ENCODE data around the gene CAVIN1.
"Not testable (repeated sequence)": the region's sequence is repeated elsewhere in the genome, so short reads cannot be mapped to it uniquely, and the experiment has no call there.

The CAVIN1 gene

GRCh38 chr17:42422958-42423712 lies at the start of gene CAVIN1:
Gene CAVIN1, minus strand, starts transcription at chr17:42423256. Its CDS starts 159 bp downstream, at chr17:42423097.
- no peak for DNase-seq

GRCh38 chr17:42467889-42468288 lies 44.8 kb upstream of the CAVIN1 start:
- DNase-seq = no peak

GRCh38 chr17:42463976-42464400 lies 40.9 kb upstream of the CAVIN1 start:
- DNase-seq = no peak

GRCh38 chr17:42460371-42460770 lies 37.3 kb upstream of the CAVIN1 start:
- DNase-seq = no peak

- peak in 1 of 2 donors; percentile 92 for DNase-seq
Observed at GRCh38 chr17:42459801-42460281, 36.8 kb upstream of the CAVIN1 start.

GRCh38 chr17:42459256-42459800 lies 36.3 kb upstream of the CAVIN1 start:
- DNase-seq = no peak

- peak; percentile 28 to 69 for DNase-seq
Observed at GRCh38 chr17:42458497-42459255, 35.6 kb upstream of the CAVIN1 start, which contains the start of gene ATP6V0A1. Gene ATP6V0A1, plus strand, starts transcription at chr17:42458878. Its CDS starts 2,017 bp downstream, at chr17:42460895.

GRCh38 chr17:42457107-42457792 lies 34.2 kb upstream of the CAVIN1 start:
- DNase-seq = no peak

- peak in 1 of 2 donors; percentile 91 for DNase-seq
Observed at GRCh38 chr17:42456223-42457106, 33.4 kb upstream of the CAVIN1 start.

GRCh38 chr17:42454987-42455386 lies 31.9 kb upstream of the CAVIN1 start:
- DNase-seq = not testable (repeated sequence)

GRCh38 chr17:42453439-42453838 lies 30.4 kb upstream of the CAVIN1 start:
- peak in 1 of 2 donors; percentile 58 for DNase-seq

- DNase-seq = not testable (repeated sequence)
Observed at GRCh38 chr17:42451270-42451669, 28.2 kb upstream of the CAVIN1 start.

GRCh38 chr17:42449838-42450237 lies 26.8 kb upstream of the CAVIN1 start:
- DNase-seq = not testable (repeated sequence)

- DNase-seq = not testable (repeated sequence)
Observed at GRCh38 chr17:42449176-42449575, 26.1 kb upstream of the CAVIN1 start.

- no peak for DNase-seq
Observed at GRCh38 chr17:42442196-42442565, 19.1 kb upstream of the CAVIN1 start.

GRCh38 chr17:42441371-42442195 lies 18.5 kb upstream of the CAVIN1 start:
- no peak for DNase-seq

- peak in 1 of 2 donors; percentile 16 for DNase-seq
Observed at GRCh38 chr17:42438600-42439567, 15.8 kb upstream of the CAVIN1 start.

GRCh38 chr17:42436391-42436790 lies 13.3 kb upstream of the CAVIN1 start:
- no peak for DNase-seq

GRCh38 chr17:42431758-42432161 lies 8.7 kb upstream of the CAVIN1 start:
- DNase-seq = no peak

Data from bone marrow (tissue), 2 donors.